CD4-positive, alpha-beta T cell (primary cell): ENCODE measurements around the gene ENOX1. TPM values are rescaled to one million over a fixed set of nuclear protein-coding genes. Genes with fewer than 3 reads are reported as not detected.

Experiments
- ATAC-seq: fragments of 200-7000 bp; cut with Tn5 transposase; one replicate; pipeline ENCODE4 v1.10.0; 2022; ENCODE audit warnings: mild to moderate bottlenecking; ENCODE audit not compliant: poor library complexity
- CTCF ChIA-PET: fragments of 350-600 bp; sonication (Branson Sonifier 250); formaldehyde crosslinking; loops from one replicate; lab custom pipeline; 2021; ENCODE audit warnings: antibody characterized with exemption, inconsistent platforms; lab: Charles Lee
- POLR2A ChIA-PET: fragments of 350-600 bp; sonication (Branson Sonifier 250); formaldehyde crosslinking; loops from one replicate; lab custom pipeline; 2021; ENCODE audit warnings: antibody characterized with exemption, inconsistent platforms; lab: Charles Lee
- DNase-seq, 14 experiments: peaks; one replicate each; pipeline ENCODE4 v3.0.0-alpha.2; 2013 to 2020; ENCODE audit warnings: mixed read lengths in 2 of 14
- H3K27ac ChIP-seq, 2 donors: one replicate each; pipeline versions ENCODE4 v1.5.1 to v1.7.0; 2013; ENCODE audit warnings: low read length in 2 of 2, low read depth in 1 of 2, mild to moderate bottlenecking in 1 of 2
- H3K27me3 ChIP-seq, 2 experiments: 1 replicate in 1 of 2; 2 replicates in 1 of 2; pipeline versions ENCODE4 v1.6.1 to v1.7.0; 2013; ENCODE audit warnings: low read length in 2 of 2, control low read depth in 1 of 2, mild to moderate bottlenecking in 1 of 2, moderate library complexity in 1 of 2; ENCODE audit not compliant: insufficient read depth in 2 of 2, control insufficient read depth in 1 of 2
- H3K36me3 ChIP-seq: one replicate; pipeline ENCODE4 v1.6.1; 2013; ENCODE audit warnings: low read length, control low read depth; ENCODE audit not compliant: insufficient read depth
- H3K4me1 ChIP-seq: one replicate; pipeline ENCODE4 v1.6.1; 2013; ENCODE audit warnings: low read length, control low read depth; ENCODE audit not compliant: insufficient read depth
- H3K4me3 ChIP-seq: one replicate; pipeline ENCODE4 v1.5.1; 2013; ENCODE audit warnings: mild to moderate bottlenecking, low read length, moderate library complexity
- H3K9me3 ChIP-seq, 2 experiments: 1 replicate in 1 of 2; 2 replicates in 1 of 2; pipeline versions ENCODE4 v1.6.1 to v1.7.0; 2013; ENCODE audit warnings: low read length in 2 of 2, mild to moderate bottlenecking in 2 of 2, control low read depth in 1 of 2, moderate library complexity in 1 of 2; ENCODE audit not compliant: control insufficient read depth in 1 of 2, insufficient read depth in 1 of 2
- H3K27ac Mint-ChIP-seq: one replicate; pipeline ENCODE4 v1.8.0; 2020; ENCODE audit warnings: mixed read lengths
- H3K27me3 Mint-ChIP-seq: one replicate; pipeline ENCODE4 v1.8.0; 2021; ENCODE audit warnings: mixed read lengths
- H3K36me3 Mint-ChIP-seq: one replicate; pipeline ENCODE4 v1.8.0; 2021; ENCODE audit warnings: low read depth, mixed read lengths
- H3K4me1 Mint-ChIP-seq: one replicate; pipeline ENCODE4 v1.8.0; 2021; ENCODE audit warnings: low read depth, mixed read lengths
- H3K4me3 Mint-ChIP-seq: one replicate; pipeline ENCODE4 v1.8.0; 2020; ENCODE audit warnings: mild to moderate bottlenecking, mixed read lengths
- H3K9me3 Mint-ChIP-seq: one replicate; pipeline ENCODE4 v1.8.0; 2020; ENCODE audit warnings: mixed read lengths
- CTCF ChIP-seq: fragments of 200-600 bp; IDR thresholded peaks from one replicate; pipeline ENCODE4 v1.8.0; 2022; ENCODE audit warnings: antibody characterized with exemption, mild to moderate bottlenecking
- intact Hi-C, 2 experiments: fragments of 100-400 bp; cut with DNase I in 1 of 2; cut with micrococcal nuclease in 1 of 2; formaldehyde crosslinking; loops; one replicate each; pipeline versions ENCODE4 v1.15.1 to v1.9.0; 2023 to 2025; cut with DNase I, micrococcal nuclease
- total RNA-seq, 174 experiments: library from RNA in 2 of 174; stranded (reverse) in 2 of 174; gene quantifications; one replicate each; pipeline ENCODE4 v1.2.3 and lab custom pipeline; 2021 to 2026

Gene ENOX1
- total RNA-seq, 2 experiments from 2014 or later: not detected

- intact Hi-C loops: no loop called here
- no peak for ATAC-seq
- CTCF ChIA-PET: no interaction called here
- Mint-ChIP-seq H3K27me3 (no peaks in the 10 kb centered on the region), H3K4me3 (no peak overlapping the region), H3K9me3 (no peaks in the 10 kb centered on the region), H3K36me3 (no peaks in the 10 kb centered on the region), H3K27ac (no peak overlapping the region), H3K4me1 (peaks cover 15% of the 10 kb centered on the region)
- Histone ChIP-seq H3K4me3 (no peak overlapping the region), H3K27me3 (no peaks in the 10 kb centered on the region), H3K4me1 (no peaks in the 10 kb centered on the region), H3K27ac (no peak overlapping the region), H3K36me3 (no peaks in the 10 kb centered on the region), H3K9me3 (no peaks in the 10 kb centered on the region)
- no peak for TF ChIP-seq CTCF
- POLR2A ChIA-PET: no interaction called here
- no peak for DNase-seq
Observed at GRCh38 chr13:43482026-43482425, 304.7 kb downstream of the ENOX1 start.

- Histone ChIP-seq H3K4me1 (no peaks in the 10 kb centered on the region), H3K36me3 (no peaks in the 10 kb centered on the region), H3K27ac (no peak overlapping the region), H3K27me3 (no peaks in the 10 kb centered on the region), H3K4me3 (no peak overlapping the region), H3K9me3 (no peaks in the 10 kb centered on the region)
- ChIA-PET POLR2A (no interaction called here), CTCF (no interaction called here)
- Mint-ChIP-seq H3K27me3 (no peaks in the 10 kb centered on the region), H3K4me3 (no peak overlapping the region), H3K27ac (no peak overlapping the region), H3K4me1 (no peaks in the 10 kb centered on the region), H3K36me3 (no peaks in the 10 kb centered on the region), H3K9me3 (no peaks in the 10 kb centered on the region)
- DNase-seq (no peak), ATAC-seq (no peak)
- intact Hi-C loops: no loop called here
- no peak for TF ChIP-seq CTCF
Observed at GRCh38 chr13:43478902-43479301, 307.9 kb downstream of the ENOX1 start.

- no peaks in the 10 kb centered on the region for H3K27me3 Mint-ChIP-seq
- DNase-seq (no peak), ATAC-seq (no peak)
- no peaks in the 10 kb centered on the region for H3K9me3 ChIP-seq
- H3K36me3 Mint-ChIP-seq: no peaks in the 10 kb centered on the region
- POLR2A ChIA-PET: no interaction called here
- no peak overlapping the region for H3K27ac Mint-ChIP-seq
- H3K36me3 ChIP-seq: no peaks in the 10 kb centered on the region
- H3K4me1 ChIP-seq: no peaks in the 10 kb centered on the region
- no peaks in the 10 kb centered on the region for H3K9me3 Mint-ChIP-seq
- no peak overlapping the region for H3K4me3 ChIP-seq
- no peaks in the 10 kb centered on the region for H3K4me1 Mint-ChIP-seq
- intact Hi-C loops: no loop called here
- H3K4me3 Mint-ChIP-seq: no peak overlapping the region
- CTCF ChIA-PET: no interaction called here
- H3K27me3 ChIP-seq: no peaks in the 10 kb centered on the region
- H3K27ac ChIP-seq: no peak overlapping the region
- no peak for TF ChIP-seq CTCF
Observed at GRCh38 chr13:43478211-43478610, 308.6 kb downstream of the ENOX1 start.
